ENCODE measurements around the gene DYNLT1.
"Not testable (repeated sequence)": the region's sequence is repeated elsewhere in the genome, so short reads cannot be mapped to it uniquely, and the experiment has no call there.

Gene DYNLT1

DNA sequence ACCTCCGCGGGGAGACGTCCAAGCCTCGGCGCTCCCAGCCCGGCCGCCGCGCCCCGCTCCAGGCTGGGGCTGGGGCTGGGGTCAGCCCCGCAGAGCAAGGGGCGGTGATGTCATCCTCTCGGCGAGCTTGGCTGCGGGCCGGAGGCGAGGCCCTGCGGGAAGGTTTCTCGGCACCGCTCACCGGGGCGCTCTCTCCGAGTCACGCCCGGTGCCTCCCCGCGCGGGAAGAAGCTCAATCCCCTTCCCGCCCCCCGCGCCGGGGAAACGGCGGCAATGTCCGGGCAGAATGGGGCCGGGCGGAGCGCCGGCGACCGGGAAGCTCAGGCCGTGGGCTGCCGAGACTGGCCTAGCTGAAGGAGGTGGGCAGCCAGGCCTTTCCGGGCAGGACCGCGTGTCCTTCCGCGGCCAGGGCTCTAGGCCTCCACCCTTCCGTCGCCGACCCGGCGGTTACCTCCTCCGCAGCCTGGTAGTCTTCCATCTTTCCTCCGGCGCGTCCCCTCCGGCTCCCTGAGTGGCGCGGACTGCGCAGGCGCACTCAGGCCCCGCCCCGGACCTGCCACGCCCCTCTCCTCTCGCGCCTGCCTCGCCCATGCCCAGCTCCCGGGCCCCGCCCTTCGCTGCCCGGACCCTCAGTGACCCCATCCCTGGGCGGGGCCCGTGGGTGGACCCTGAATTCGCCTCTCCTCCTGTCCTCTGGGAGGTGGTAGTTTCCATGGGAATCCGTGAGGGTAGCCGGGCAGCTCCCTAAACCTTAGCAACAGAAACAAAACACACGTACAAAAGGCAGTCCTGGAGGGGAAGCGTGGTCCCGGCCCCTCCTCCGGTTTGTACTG lies at the start of gene DYNLT1:
Gene DYNLT1 (minus strand): TSS at position 513 of the 833 bp plus-strand sequence. CDS start 35 bp downstream, at position 478.
- DNase-seq (ENCODE audit: low read depth in 2 of 2) = peak; percentile 72 to 74

- no peak for DNase-seq (ENCODE audit: low read depth in 2 of 2)
Observed at GRCh38 chr6:158688860-158689259, 44.3 kb upstream of the DYNLT1 start.

DNA sequence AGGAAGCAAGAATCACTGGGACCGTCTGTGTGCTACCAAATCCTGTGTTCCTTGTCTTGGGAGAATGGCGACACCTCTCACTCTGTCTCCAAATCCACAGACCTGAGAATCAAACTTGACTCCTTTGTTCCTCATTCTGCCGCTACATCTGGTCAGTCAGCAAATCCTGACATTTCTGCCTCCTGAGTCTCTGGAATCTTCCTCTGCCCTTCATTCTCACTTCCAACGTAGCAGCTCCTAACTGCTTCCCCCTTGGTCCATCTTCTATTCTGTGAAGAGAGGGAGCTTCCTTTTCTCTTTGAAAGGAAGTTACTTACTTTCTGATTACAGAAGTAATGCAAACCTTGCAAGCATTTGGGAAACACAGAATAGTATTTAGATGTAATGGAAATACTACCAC lies 43.0 kb upstream of the DYNLT1 start:
- no peak for DNase-seq (ENCODE audit: low read depth in 2 of 2)

DNA sequence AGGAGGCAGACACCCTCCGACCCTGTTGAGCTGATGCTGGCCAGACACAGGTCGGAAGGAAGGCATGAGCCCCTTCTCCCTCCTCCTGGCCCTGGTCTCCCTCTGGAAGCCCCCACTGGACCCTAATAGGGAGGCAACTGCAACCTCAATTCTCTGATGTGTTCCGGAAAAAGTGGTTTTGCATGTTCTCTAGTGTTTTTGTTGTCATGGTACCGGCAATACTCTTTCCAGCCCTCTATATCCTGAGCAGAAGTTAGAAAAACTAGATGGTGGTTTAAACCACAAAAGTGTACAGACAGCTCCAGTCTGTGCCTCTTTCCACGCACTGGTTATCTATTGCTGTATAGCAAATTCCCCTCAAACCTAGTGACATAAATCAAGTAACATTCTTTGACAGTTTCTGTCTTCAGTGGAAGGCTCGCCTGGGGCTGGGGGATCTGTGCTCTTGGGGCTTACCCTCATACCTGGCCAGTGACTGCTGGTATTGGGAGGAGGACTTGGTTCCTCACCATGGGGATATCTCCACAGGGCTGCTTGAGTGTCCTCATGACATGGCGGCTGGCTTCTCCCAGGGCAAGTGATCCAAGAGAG lies 42.3 kb upstream of the DYNLT1 start:
- DNase-seq (ENCODE audit: low read depth in 2 of 2) = no peak

DNA sequence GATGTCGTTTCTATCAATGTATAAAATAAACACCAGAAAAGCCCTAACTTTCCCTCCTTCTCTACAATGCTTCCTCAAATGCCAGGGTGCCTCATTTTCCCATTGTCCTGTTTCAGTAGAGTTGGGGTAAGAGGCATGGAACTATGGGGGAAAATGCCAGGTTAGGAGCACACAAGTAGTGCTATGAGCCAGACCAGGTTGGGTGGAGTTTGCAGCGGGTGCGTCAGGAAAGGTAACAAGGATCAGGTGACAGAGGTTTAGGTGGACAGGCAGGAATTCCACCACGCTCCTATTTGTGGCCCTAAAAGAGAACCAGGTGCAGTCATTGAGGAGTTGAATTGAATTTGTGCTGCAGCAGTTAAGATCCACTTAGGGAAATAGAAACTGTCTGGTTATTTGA lies 41.8 kb upstream of the DYNLT1 start:
- DNase-seq (ENCODE audit: low read depth in 2 of 2) = no peak

DNA sequence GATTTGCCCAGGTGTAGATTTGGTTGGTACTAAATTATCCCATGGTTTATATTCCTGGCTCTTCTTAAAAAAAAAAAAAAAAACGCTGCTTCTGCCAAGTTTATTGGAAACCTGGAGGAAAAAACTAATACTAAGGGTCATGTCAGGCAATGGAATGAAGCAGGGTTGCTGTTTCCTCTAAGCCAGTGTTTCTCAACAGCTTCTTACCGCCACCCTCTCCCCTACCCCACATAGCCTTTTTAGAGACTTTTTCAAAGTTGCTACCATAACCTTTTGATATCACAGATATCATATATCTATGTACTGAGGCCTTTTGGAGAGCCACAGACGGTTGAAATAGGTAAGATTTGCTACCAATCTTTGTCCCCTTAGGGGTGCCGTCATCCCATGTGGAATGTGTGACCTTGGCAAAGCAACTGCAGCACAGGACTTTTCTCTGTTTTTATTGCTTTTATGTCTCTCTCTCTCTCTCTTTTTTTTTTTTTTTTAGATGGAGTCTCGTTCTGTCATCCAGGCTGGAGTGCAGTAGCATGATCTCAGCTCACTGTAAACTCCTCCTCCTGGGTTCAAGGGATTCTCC lies 40.3 kb upstream of the DYNLT1 start:
- DNase-seq (ENCODE audit: low read depth in 2 of 2) = no peak

- no peak for DNase-seq (ENCODE audit: low read depth in 2 of 2)
Observed at GRCh38 chr6:158684311-158684710, 39.8 kb upstream of the DYNLT1 start.

- no peak for DNase-seq (ENCODE audit: low read depth in 2 of 2)
Observed at GRCh38 chr6:158680481-158680880, 35.9 kb upstream of the DYNLT1 start.

GRCh38 chr6:158680015-158680414 lies 35.5 kb upstream of the DYNLT1 start:
- no peak for DNase-seq (ENCODE audit: low read depth in 2 of 2)

- DNase-seq (ENCODE audit: low read depth in 2 of 2) = no peak
Observed at GRCh38 chr6:158677906-158678578, 33.5 kb upstream of the DYNLT1 start.

DNA sequence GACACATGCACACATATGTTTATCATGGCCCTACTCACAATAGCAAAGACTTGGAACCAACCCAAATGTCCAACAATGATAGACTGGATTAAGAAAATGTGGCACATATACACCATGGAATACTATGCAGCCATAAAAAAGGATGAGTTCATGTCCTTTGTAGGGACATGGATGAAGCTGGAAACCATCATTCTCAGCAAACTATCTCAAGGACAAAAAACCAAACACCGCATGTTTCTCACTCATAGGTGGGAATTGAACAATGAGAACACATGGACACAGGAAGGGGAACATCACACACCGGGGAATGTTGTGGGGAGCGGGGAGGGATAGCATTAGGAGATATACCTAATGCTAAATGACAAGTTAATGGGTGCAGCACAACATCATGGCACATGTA lies 32.6 kb upstream of the DYNLT1 start:
- not testable (repeated sequence) for DNase-seq (ENCODE audit: low read depth in 2 of 2)

DNA sequence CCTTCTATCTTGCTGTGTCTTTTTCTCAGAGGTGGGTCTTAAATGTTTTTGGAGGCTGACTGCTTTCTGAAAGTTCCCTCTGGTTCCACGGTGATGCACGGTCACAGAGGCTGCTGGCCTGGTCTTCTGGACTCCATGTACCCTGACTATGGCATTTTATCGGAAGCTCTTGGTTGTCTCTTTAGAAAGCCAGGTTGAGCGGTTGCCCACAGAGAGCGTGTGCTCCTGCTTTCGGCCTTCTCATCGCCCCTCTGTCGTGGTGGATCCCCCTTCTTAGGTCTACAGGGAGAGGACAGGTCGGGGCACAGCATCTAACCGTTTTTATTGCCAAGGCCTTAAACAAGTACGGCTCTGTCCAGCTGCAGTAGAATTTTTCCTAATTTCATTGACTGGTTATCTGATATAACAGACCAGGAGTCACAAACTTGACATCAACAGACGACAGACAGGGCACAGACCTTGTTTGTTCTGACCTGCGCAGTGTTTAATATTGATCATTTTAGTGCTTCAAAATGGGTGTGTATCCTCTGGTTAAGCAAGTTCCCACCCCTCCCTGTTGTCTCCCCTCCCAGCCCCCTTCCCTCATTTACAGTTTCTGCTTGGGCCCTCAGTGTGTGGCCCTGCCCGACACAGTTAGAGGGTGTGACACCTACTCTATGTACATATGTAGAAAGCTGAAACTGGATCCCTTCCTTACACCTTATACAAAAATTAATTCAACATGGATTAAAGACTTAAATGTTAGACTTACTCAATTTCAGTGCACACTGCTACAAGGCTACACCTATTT lies 30.0 kb upstream of the DYNLT1 start:
- no peak for DNase-seq (ENCODE audit: low read depth in 2 of 2)

DNA sequence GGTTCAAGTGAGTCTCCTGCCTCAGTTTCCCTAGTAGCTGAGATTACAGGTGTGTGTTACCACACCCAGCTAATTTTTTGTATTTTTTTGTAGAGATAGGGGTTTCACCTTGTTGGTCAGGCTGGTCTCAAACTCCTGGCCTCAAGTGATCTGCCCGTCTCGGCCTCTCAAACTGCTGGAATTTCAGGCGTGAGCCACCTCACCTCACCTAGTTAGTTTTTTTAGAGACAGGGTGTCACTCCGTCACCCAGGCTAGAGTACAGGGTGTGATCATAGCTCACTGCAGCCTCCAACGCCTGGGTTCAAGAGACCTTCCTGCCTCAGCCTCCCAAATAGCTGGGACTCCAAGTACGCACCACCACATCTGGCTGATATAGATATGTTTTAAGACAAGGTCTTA lies 28.2 kb upstream of the DYNLT1 start:
- no peak for DNase-seq (ENCODE audit: low read depth in 2 of 2)

GRCh38 chr6:158672119-158672518 lies 27.6 kb upstream of the DYNLT1 start:
- not testable (repeated sequence) for DNase-seq (ENCODE audit: low read depth in 2 of 2)

DNA sequence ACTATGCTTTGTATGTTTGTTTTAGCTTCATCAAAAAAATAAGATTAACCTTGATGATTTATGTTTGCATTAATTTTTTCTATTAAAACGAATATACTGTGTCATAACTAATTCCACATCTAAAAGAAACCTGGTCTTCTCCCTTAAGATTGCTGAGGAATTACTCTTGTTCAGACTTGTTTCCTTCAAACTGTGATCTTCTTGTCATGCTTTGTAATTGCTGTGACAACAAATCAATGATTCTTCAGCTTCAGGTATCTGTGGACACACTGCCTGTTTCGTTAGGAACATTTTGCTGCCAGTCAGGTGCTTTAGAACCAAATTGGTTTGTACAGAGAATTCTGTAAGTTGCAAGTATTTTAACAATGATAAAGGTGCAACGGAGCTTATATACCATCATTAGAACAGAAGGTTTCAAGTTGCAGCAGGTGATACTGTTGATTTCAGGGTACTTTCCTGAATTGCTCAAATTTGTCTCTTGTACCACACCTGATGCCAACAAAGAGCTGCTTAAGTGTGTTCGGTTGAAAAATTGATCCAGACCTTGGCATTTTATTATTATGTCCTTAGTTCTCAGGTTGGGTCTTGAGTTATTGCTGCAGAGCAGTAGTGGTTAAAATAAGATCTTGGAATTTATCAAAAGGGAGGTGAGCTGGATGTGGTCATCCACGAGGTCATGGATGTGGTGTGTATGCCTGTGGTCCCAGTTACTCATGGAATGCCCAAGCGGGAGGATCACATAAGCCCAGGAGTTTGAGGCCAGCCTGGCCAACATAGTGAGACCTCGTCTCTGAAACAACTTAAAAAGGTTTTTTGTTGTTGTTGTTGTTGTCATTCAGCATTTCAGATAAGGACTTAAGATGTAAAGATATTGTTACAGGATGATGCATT lies 24.8 kb upstream of the DYNLT1 start:
- no peak for DNase-seq (ENCODE audit: low read depth in 2 of 2)

DNA sequence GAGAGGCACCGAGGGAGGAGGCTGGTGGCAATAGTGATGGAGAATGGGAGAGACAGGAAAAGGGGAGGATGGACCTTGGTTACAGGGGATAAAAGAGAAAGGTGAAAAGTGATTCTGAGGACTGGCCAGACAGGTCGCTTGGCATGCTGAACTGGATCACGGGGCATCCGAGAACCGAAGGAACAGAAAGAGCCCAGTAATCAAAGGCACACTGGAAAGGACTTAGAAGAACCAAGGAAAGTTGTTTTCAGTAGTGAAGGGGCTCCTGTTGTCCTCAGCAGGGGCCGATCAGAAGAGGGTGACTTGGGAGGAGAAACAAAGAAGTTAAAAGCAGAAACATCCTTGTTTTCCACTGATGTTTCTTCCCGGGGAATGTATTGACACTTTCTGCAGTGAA lies 24.2 kb upstream of the DYNLT1 start:
- no peak for DNase-seq (ENCODE audit: low read depth in 2 of 2)

DNA sequence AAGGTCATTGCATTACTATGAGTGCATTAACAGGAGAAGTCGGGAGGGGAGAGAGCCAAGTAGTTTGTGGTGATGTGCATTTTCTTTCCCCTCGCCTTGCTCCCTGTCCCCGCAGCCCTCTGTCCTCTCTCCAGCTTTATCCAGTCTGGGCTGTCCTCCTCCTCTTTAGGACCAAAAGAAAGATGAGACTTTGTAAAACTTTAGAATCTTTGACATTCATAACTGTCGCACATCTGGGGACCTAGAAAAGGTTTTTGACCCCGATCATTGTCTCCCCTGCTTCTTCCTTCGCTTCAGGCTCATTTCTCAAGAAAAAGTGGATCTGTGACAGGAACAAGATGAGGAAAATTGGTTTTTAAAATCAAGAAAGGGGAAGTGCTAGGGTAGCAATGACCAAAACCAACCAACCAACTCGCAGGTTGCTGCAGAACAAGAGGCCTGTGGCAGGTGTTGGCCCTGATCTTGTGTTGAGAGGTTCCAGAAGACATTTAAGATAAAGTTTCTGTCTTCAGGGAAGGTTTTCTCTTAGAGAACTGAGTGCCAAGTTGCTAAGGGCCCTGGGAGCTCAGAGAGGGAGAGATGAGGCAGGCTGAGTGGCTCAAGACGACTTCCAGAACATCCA lies 22.9 kb upstream of the DYNLT1 start:
- DNase-seq (ENCODE audit: low read depth in 2 of 2) = no peak

DNA sequence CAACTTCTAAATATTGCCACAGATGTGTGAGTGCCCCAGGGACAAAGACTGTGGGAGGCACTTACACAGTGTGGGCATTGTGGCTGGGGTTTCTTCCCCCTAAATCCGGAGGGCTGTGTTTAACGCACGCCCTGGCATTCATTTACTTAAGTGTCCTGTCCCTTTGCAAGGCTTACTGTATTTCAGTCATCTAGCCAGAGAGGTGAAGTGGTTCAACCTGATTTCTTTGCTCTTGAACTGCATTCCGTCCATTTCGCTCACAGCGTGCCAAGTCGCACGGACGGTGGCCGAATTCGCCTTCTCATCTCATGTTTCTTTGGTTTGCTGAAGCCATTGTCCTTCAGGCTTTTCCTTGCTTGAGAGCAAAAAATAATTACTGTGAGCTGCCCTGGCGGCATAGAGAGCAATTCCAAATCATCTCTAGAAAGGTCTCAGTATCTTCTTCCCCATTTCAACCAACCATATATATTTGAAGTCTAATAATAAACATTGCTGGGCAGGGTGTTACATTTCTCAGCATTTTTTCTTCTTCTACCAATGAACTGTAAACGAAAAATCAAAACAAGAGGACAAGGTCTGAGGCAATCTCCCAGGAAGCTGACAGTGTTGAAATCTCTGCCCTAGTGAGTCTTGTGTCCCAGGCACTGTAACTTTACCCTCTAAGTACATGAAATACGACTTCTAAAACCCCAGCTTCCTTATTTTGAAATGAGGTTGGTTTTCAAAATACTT lies 22.3 kb upstream of the DYNLT1 start:
- peak; percentile 61 to 64 for DNase-seq (ENCODE audit: low read depth in 2 of 2)

GRCh38 chr6:158665332-158665731 lies 20.8 kb upstream of the DYNLT1 start:
- no peak for DNase-seq (ENCODE audit: low read depth in 2 of 2)
